HG03558 (cell line): ENCODE measurements around the gene RFX4.

ENCODE experiments used
- ATAC-seq: cut with Tn5 transposase; IDR thresholded peaks from one replicate; pipeline ENCODE4 v1.9.1; 2021; ENCODE audit warnings: moderate number of reproducible peaks; ENCODE audit not compliant: unreplicated experiment; ENCODE audit errors: extremely low read depth

The RFX4 gene

GRCh38 chr12:106582641-106583230, at the start of gene RFX4:
Gene RFX4 (plus strand): TSS chr12:106583004. CDS start chr12:106583321, 317 bp downstream.
- ATAC-seq: no peak

- no peak for ATAC-seq
Observed at GRCh38 chr12:106541201-106541600, 41.6 kb upstream of the RFX4 start.

GRCh38 chr12:106551410-106551809, 31.4 kb upstream of the RFX4 start:
- no peak for ATAC-seq

DNA sequence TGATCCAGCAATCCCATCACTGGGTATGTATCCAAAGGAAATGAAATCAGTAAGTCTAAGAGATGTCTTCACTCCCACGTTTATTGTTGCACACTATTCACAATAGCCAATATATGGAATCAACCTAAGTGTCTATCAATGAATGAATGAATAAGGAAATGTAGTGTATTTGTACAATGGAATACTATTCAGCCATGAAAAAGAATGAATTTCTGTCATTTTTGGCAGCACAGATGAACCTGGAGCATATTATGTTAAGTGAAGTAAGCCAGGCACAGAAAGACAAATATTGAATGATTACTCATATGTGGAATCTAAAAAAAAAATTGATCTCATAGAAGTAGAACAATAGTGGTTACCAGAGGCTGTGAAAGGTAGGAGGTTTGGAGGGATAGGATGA, 30.6 kb upstream of the RFX4 start:
- no peak for ATAC-seq

DNA sequence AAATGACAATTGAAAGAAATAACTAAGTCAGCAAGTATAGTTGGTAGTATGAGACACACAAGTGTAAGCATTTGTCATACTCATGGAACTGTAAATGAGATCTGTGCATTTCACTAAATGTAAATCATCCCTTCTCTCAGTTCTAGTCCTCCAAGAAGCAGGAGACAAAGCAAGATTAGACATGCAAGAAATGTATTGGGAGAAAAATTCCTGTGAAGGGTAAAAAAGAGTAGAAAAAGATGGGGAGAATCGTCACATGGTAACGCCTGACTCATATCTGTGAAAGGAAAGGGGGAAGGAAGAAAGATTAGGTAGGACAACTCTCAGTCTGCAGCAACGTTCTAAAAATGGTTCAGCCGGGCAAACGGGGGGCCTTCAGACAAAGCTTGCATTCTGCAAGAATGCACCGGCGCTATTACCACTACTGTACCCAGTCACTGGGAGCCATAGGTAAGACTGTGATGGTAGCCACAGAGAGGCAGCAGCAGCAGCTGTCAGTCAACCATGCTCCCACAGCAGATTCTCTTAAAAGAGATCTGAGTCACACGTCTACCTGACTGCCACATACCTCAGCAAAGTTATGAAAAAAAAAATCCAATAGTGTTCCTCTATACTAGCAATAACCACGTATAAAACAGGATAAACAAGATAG, 18.0 kb upstream of the RFX4 start:
- ATAC-seq: no peak

- ATAC-seq: no peak
Observed at GRCh38 chr12:106566771-106567170, 16.0 kb upstream of the RFX4 start.

GRCh38 chr12:106573239-106573638, 9.6 kb upstream of the RFX4 start:
- ATAC-seq: no peak

DNA sequence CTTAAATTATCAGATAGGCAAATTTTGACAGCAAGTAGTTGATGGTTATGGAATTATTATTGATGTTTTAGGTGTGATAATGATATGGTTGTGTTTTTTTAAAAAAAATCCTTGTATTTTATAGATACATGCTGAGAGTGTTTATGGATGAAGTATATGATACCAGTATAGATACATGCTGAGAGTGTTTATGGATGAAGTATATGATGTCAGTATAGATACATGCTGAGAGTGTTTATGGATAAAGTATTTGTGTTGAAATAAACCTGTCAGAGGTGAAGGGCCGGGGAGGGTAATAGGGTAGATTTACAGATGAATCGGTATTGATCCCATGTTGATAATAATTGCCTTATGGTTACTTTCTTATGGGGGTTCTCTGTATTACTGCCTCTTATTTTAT, 6.0 kb upstream of the RFX4 start:
- no peak for ATAC-seq

DNA sequence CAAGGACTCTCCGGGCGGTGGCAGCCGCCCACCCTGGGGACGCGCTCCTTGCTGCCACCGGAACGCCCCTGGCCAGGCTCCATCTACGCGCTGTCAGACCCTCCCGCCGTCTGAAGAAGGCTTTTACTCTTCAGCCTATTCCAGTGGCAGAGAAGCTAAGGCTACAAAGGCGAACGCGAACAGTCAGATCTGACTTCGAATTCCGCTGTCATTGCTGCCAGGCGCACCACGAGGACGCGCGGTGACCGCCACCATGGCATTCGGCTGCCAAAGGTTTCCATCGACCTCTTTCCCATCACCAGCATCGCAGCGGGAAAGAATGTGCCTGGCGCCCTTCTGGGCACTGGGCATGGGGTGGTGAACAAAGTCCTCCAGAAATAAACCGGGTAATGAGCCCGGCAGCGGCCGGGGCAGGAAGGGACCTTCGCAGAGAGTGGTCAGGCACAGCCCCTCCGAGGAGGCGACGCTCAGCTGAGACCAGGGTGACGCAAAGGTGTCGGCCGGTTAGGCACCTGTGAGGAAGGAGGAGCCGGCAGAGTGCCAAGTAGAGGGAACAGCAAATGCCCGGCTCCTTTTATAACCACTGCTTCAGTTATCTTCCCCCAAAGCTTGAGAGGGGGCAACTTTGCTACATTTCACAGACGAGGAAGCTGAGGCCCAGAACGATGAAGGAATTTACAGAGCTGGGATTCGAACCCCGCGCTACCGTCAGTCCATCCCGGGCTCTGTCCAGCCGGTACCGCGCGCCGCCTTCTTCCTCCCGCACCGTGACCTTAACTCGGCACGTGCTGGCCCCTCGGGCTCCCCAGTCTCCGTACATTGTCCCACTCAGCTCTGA, 1.9 kb upstream of the RFX4 start:
- no peak for ATAC-seq

GRCh38 chr12:106581543-106582248, 1.1 kb upstream of the RFX4 start:
- ATAC-seq: no peak

DNA sequence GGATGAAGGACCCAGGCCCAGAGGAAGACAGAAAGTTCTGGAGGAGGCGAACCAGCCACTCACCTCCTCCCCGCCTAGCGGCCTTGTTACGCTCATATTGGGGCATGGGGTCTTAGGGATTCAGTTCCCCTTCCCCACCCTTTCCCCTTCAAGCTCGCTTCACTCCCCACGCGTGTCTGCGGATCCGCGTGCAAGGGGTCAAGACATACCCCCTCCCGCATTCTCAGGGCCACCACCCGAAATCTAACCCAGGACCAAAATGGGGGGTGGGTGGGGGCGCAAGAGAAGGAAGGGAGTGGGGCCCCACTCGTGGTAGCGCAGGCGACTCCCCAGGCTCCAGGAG, 584 bp upstream of the RFX4 start:
- no peak for ATAC-seq

GRCh38 chr12:106583242-106584103, 669 bp downstream of the RFX4 start:
- no peak for ATAC-seq

GRCh38 chr12:106584104-106585064, 1.6 kb downstream of the RFX4 start:
- no peak for ATAC-seq

- ATAC-seq: no peak
Observed at GRCh38 chr12:106585105-106585520, 2.3 kb downstream of the RFX4 start.

- ATAC-seq: no peak
Observed at GRCh38 chr12:106585521-106586277, 2.9 kb downstream of the RFX4 start.

DNA sequence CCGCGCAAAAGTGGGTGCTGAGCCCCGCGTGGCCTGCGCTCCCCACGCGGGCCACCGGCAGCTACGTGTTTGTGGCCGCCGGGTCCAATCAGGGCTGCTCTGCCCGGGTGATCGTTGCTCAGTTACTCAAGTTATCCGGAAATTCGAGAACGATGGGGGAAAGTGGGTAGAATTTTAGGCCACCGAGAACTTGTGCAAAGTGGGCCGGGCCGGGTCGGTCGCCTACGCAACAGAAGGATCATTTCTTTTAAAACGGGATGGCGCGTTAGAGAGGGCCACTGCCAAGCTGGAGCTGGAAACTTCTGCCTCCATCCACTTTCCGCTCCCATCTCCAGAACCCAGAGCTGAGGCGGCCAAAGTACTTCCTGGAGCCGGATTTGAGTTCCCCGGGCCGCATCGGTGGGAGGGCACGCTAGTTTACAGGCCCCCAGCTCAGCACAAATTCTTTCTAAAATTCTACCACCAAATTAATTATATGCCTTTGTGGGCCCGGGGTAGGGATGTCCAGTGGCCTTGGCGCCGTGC, 3.5 kb downstream of the RFX4 start:
- ATAC-seq: no peak

- no peak for ATAC-seq
Observed at GRCh38 chr12:106586803-106587684, 4.2 kb downstream of the RFX4 start.
